NCI-H1436 treated with DMSO at 0.1 percent for 48 hours (cell line): Measurements from ENCODE around the gene C16orf54.
"Not testable (repeated sequence)": the region's sequence is repeated elsewhere in the genome, so short reads cannot be mapped to it uniquely, and the experiment has no call there.

Experiments used
- DNase-seq: peaks from one replicate; lab custom pipeline; 2025; lab: John Stamatoyannopoulos, UW

C16orf54 gene

GRCh38 chr16:29708917-29709600 is 36.7 kb downstream of the C16orf54 start:
- no peak for DNase-seq

GRCh38 chr16:29707160-29707559 is 38.6 kb downstream of the C16orf54 start:
- DNase-seq, result not testable (repeated sequence)

- DNase-seq, result no peak
Measured at GRCh38 chr16:29705030-29705429, 40.8 kb downstream of the C16orf54 start.

- no peak for DNase-seq
Measured at GRCh38 chr16:29702269-29702668, 43.5 kb downstream of the C16orf54 start.

GRCh38 chr16:29701214-29701555 is 44.6 kb downstream of the C16orf54 start:
- DNase-seq, result no peak

- no peak for DNase-seq
Measured at GRCh38 chr16:29700253-29700987, 45.4 kb downstream of the C16orf54 start.

GRCh38 chr16:29699324-29700219 is 46.2 kb downstream of the C16orf54 start:
- DNase-seq, result no peak

- DNase-seq, result no peak
Measured at GRCh38 chr16:29698484-29699323, 47.1 kb downstream of the C16orf54 start.

GRCh38 chr16:29698042-29698441 is 47.7 kb downstream of the C16orf54 start:
- DNase-seq, result no peak

GRCh38 chr16:29697391-29697790 is 48.4 kb downstream of the C16orf54 start:
- DNase-seq, result no peak

GRCh38 chr16:29696881-29697331 is 48.9 kb downstream of the C16orf54 start:
- no peak for DNase-seq

GRCh38 chr16:29695675-29696074 is 50.1 kb downstream of the C16orf54 start:
- DNase-seq, result not testable (repeated sequence)

- no peak for DNase-seq
Measured at GRCh38 chr16:29694384-29695195, 51.2 kb downstream of the C16orf54 start.

GRCh38 chr16:29692606-29693005 is 53.2 kb downstream of the C16orf54 start:
- not testable (repeated sequence) for DNase-seq
